ENCODE measurements around the gene NFASC. TPM values are rescaled to one million over a fixed set of nuclear protein-coding genes. Genes with fewer than 3 reads are reported as not detected.
A peak's percentile ranks its signal among the peaks of the same experiment; 100 is the strongest.

Gene NFASC
- total and polyA plus RNA-seq, 2 experiments from 2014 or later = 46.3 to 54.7 TPM

GRCh38 chr1:204889681-204890383 lies 19.2 kb downstream of the NFASC start:
- Histone ChIP-seq H3K4me1 (ENCODE audit: insufficient read depth) (peaks cover 82% of the 10 kb centered on the region), H3K4me2 (ENCODE audit: unreplicated experiment) (no peak overlapping the region), H4K20me1 (ENCODE audit: insufficient read depth) (no peaks in the 10 kb centered on the region), H3K9me3 (ENCODE audit: low read depth) (no peaks in the 10 kb centered on the region), H3K79me2 (ENCODE audit: insufficient read depth) (peaks cover 66% of the 10 kb centered on the region), H3K27ac (no peak overlapping the region; the same call in 1 of the 2 replicates), H3K9me2 (ENCODE audit: insufficient read depth) (no peaks in the 10 kb centered on the region), H3K27me3 (replicated peaks; ENCODE audit: insufficient read depth) (no peaks in the 10 kb centered on the region), H3K4me3 (no peak overlapping the region), H3K36me3 (ENCODE audit: low read depth) (no peaks in the 10 kb centered on the region), H3F3A (ENCODE audit: insufficient read depth) (peaks cover 58% of the 10 kb centered on the region), H2AFZ (no peak overlapping the region), H3K9ac (no peak overlapping the region)
- in situ Hi-C loops (cut with MboI) = no loop called here
- TF ChIP-seq EZH2phosphoT487 (IDR thresholded peaks at IDR 0.05; ENCODE audit: insufficient read depth, low read depth) = no peak
- no peak for TF ChIP-seq EZH2 (IDR thresholded peaks at IDR 0.05; ENCODE audit: insufficient read depth, poor library complexity, severe bottlenecking)
- peak; percentile 17 for DNase-seq
- WGBS, 2 experiments (ENCODE audit: low coverage in 1 of 2, low lambda C conversion rate in 2 of 2, missing lambda C conversion rate in 2 of 2) = 31 to 32% methylated on average over 8 of the region's 8 CpGs

- 96% methylated on average over 3 of the region's 3 CpGs for WGBS, 2 experiments (ENCODE audit: low coverage in 1 of 2, low lambda C conversion rate in 2 of 2, missing lambda C conversion rate in 2 of 2)
- peaks cover 74% of the 10 kb centered on the region for H3K4me1 ChIP-seq (ENCODE audit: insufficient read depth)
- DNase-seq = peak; percentile 81
Observed at GRCh38 chr1:204891860-204892259, 21.2 kb downstream of the NFASC start.

GRCh38 chr1:204894031-204894430 lies 23.4 kb downstream of the NFASC start:
- no peak for TF ChIP-seq EZH2 (IDR thresholded peaks at IDR 0.05; ENCODE audit: insufficient read depth, poor library complexity, severe bottlenecking)
- H3K36me3 ChIP-seq (ENCODE audit: low read depth) = no peaks in the 10 kb centered on the region
- H3K9me2 ChIP-seq (ENCODE audit: insufficient read depth) = no peaks in the 10 kb centered on the region
- H2AFZ ChIP-seq = no peak overlapping the region
- H3F3A ChIP-seq (ENCODE audit: insufficient read depth) = peaks cover 49% of the 10 kb centered on the region
- peaks cover 60% of the 10 kb centered on the region for H3K4me1 ChIP-seq (ENCODE audit: insufficient read depth)
- no peaks in the 10 kb centered on the region for H3K27me3 ChIP-seq (replicated peaks; ENCODE audit: insufficient read depth)
- no peaks in the 10 kb centered on the region; the same call in 1 of the 2 replicates for H4K20me1 ChIP-seq (ENCODE audit: insufficient read depth)
- in situ Hi-C loops (cut with MboI) = no loop called here
- H3K4me2 ChIP-seq (ENCODE audit: unreplicated experiment) = no peak overlapping the region
- peak overlapping the region; percentile 32; the same call in 1 of the 2 replicates for H3K27ac ChIP-seq
- DNase-seq = peak; percentile 62
- H3K9me3 ChIP-seq (ENCODE audit: low read depth) = no peaks in the 10 kb centered on the region
- H3K79me2 ChIP-seq (ENCODE audit: insufficient read depth) = peaks cover 82% of the 10 kb centered on the region
- no peak overlapping the region for H3K9ac ChIP-seq
- H3K4me3 ChIP-seq = no peak overlapping the region

More at GRCh38 chr1:204891860-204892259, 21.2 kb downstream of the NFASC start:
- H3K27me3 ChIP-seq (replicated peaks; ENCODE audit: insufficient read depth) = no peaks in the 10 kb centered on the region
- H3K4me2 ChIP-seq (ENCODE audit: unreplicated experiment) = peak overlapping the region; percentile 32
- H2AFZ ChIP-seq = no peak overlapping the region
- H3K9ac ChIP-seq = no peak overlapping the region
- H4K20me1 ChIP-seq (ENCODE audit: insufficient read depth) = no peaks in the 10 kb centered on the region; the same call in 1 of the 2 replicates
- peaks cover 78% of the 10 kb centered on the region for H3K79me2 ChIP-seq (ENCODE audit: insufficient read depth)
- H3K9me3 ChIP-seq (ENCODE audit: low read depth) = no peaks in the 10 kb centered on the region
- no peaks in the 10 kb centered on the region for H3K9me2 ChIP-seq (ENCODE audit: insufficient read depth)
- no peak for TF ChIP-seq EZH2phosphoT487 (IDR thresholded peaks at IDR 0.05; ENCODE audit: insufficient read depth, low read depth)
- TF ChIP-seq EZH2 (IDR thresholded peaks at IDR 0.05; ENCODE audit: insufficient read depth, poor library complexity, severe bottlenecking) = no peak
- H3K4me3 ChIP-seq = no peak overlapping the region
- H3K27ac ChIP-seq = peak overlapping the region; percentile 29
- no peaks in the 10 kb centered on the region for H3K36me3 ChIP-seq (ENCODE audit: low read depth)
- H3F3A ChIP-seq (ENCODE audit: insufficient read depth) = peaks cover 60% of the 10 kb centered on the region
- in situ Hi-C loops (cut with MboI) = no loop called here

- peaks cover 43% of the 10 kb centered on the region for H3F3A ChIP-seq (ENCODE audit: insufficient read depth)
- no peaks in the 10 kb centered on the region for H3K9me2 ChIP-seq (ENCODE audit: insufficient read depth)
- no peaks in the 10 kb centered on the region for H3K9me3 ChIP-seq (ENCODE audit: low read depth)
- no peak overlapping the region for H3K9ac ChIP-seq
- TF ChIP-seq EZH2 (IDR thresholded peaks at IDR 0.05; ENCODE audit: insufficient read depth, poor library complexity, severe bottlenecking) (no peak), EZH2phosphoT487 (IDR thresholded peaks at IDR 0.05; ENCODE audit: insufficient read depth, low read depth) (no peak)
- H3K4me1 ChIP-seq (ENCODE audit: insufficient read depth) = peaks cover 54% of the 10 kb centered on the region
- in situ Hi-C loops (cut with MboI) = no loop called here
- peak overlapping the region; percentile 32 for H3K27ac ChIP-seq
- H3K79me2 ChIP-seq (ENCODE audit: insufficient read depth) = peaks cover 84% of the 10 kb centered on the region
- no peak overlapping the region for H3K4me3 ChIP-seq
- no peak overlapping the region for H2AFZ ChIP-seq
- no peaks in the 10 kb centered on the region for H3K27me3 ChIP-seq (replicated peaks; ENCODE audit: insufficient read depth)
- 5 to 6% methylated on average over 1 of the region's 1 CpG for WGBS, 2 experiments (ENCODE audit: low coverage in 1 of 2, low lambda C conversion rate in 2 of 2, missing lambda C conversion rate in 2 of 2)
- no peaks in the 10 kb centered on the region for H3K36me3 ChIP-seq (ENCODE audit: low read depth)
- H4K20me1 ChIP-seq (ENCODE audit: insufficient read depth) = no peaks in the 10 kb centered on the region; the same call in 1 of the 2 replicates
- DNase-seq = peak; percentile 76
- H3K4me2 ChIP-seq (ENCODE audit: unreplicated experiment) = no peak overlapping the region
Observed at GRCh38 chr1:204894606-204895005, 23.9 kb downstream of the NFASC start.

Data from GM23248 (cell line).